Natural killer cell (primary cell): ENCODE results near the gene MBD5. TPM values are rescaled to one million over a fixed set of nuclear protein-coding genes. Genes with fewer than 3 reads are reported as not detected.

Experiments
- ATAC-seq, 3 donors: fragments of 150-1000 bp in 2 of 3; fragments of 200-7000 bp in 1 of 3; cut with Tn5 transposase; 1 replicate in 1 of 3; 2 replicates in 2 of 3; pipeline ENCODE4 v1.10.0; 2021; ENCODE audit warnings: mild to moderate bottlenecking in 2 of 3, moderate library complexity in 2 of 3
- DNase-seq, 2 donors: peaks; one replicate each; pipeline versions ENCODE4 v3.0.0 to v3.0.0-alpha.2; 2013 to 2021; ENCODE audit warnings: mixed read lengths in 1 of 2
- H3K27ac ChIP-seq: one replicate; pipeline ENCODE4 v1.5.1; 2013; ENCODE audit warnings: mild to moderate bottlenecking, low read length
- H3K27me3 ChIP-seq: one replicate; pipeline ENCODE4 v1.6.1; 2013; ENCODE audit warnings: low read length; ENCODE audit not compliant: control insufficient read depth, insufficient read depth
- H3K36me3 ChIP-seq: one replicate; pipeline ENCODE4 v1.6.1; 2013; ENCODE audit warnings: low read length; ENCODE audit not compliant: control insufficient read depth, insufficient read depth
- H3K4me1 ChIP-seq: one replicate; pipeline ENCODE4 v1.6.1; 2013; ENCODE audit warnings: low read length; ENCODE audit not compliant: control insufficient read depth, insufficient read depth
- H3K4me3 ChIP-seq: one replicate; pipeline ENCODE4 v1.5.1; 2013; ENCODE audit warnings: low read length
- H3K9me3 ChIP-seq: one replicate; pipeline ENCODE4 v1.6.1; 2013; ENCODE audit warnings: low read length; ENCODE audit not compliant: control insufficient read depth, insufficient read depth
- H3K27ac Mint-ChIP-seq, 2 donors: one replicate each; pipeline ENCODE4 v1.8.0; 2022; ENCODE audit warnings: mild to moderate bottlenecking in 2 of 2, mixed read lengths in 2 of 2, moderate library complexity in 1 of 2
- H3K27me3 Mint-ChIP-seq, 2 donors: one replicate each; pipeline ENCODE4 v1.8.0; 2022; ENCODE audit warnings: low read depth in 2 of 2, mixed read lengths in 2 of 2
- H3K36me3 Mint-ChIP-seq: one replicate; pipeline ENCODE4 v1.8.0; 2022; ENCODE audit warnings: mixed read lengths
- H3K4me1 Mint-ChIP-seq, 2 donors: one replicate each; pipeline ENCODE4 v1.8.0; 2022; ENCODE audit warnings: mixed read lengths in 2 of 2
- H3K4me3 Mint-ChIP-seq: one replicate; pipeline ENCODE4 v1.8.0; 2022; ENCODE audit warnings: mild to moderate bottlenecking, moderate library complexity, mixed read lengths
- H3K9me3 Mint-ChIP-seq, 2 donors: one replicate each; pipeline ENCODE4 v1.8.0; 2022; ENCODE audit warnings: mixed read lengths in 2 of 2
- CTCF ChIP-seq: fragments of 200-600 bp; IDR thresholded peaks from one replicate; pipeline ENCODE4 v1.8.0; 2022; ENCODE audit warnings: antibody characterized with exemption
- WGBS: methylation state at CpG from one replicate; pipeline ENCODE4 v1.1.7; 2013; ENCODE audit warnings: missing lambda C conversion rate; ENCODE audit not compliant: insufficient coverage; 5-methylcytosine and 5-hydroxymethylcytosine counted together
- intact Hi-C: fragments of 100-400 bp; cut with micrococcal nuclease; formaldehyde crosslinking; loops from one replicate; pipeline ENCODE4 v1.14.2; 2022
- total RNA-seq, 4 donors: library from RNA; stranded (reverse); fragments of 120-200 nt in 1 of 4; gene quantifications; one replicate each; pipeline versions ENCODE4 v1.2.3 to v1.2.4, GENCODE V29; 2013 to 2022

Gene MBD5
- total RNA-seq, 3 donors from 2014 or later (not counting 1 experiment from before 2014, with no cell fraction given): 83.8 to 96.3 (median 89.7) TPM

GRCh38 chr2:148108385-148108784 lies 87.5 kb downstream of the MBD5 start:
- no peak overlapping the region for H3K27ac ChIP-seq
- Mint-ChIP-seq H3K27me3 (no peaks in the 10 kb centered on the region), H3K36me3 (no peaks in the 10 kb centered on the region), H3K9me3 (no peaks in the 10 kb centered on the region), H3K4me3 (no peak overlapping the region), H3K27ac (no peak overlapping the region), H3K4me1 (peaks cover 0 to 9% of the 10 kb centered on the region in 2 donors)
- ATAC-seq (no peak), DNase-seq (no peak)
- H3K4me3 ChIP-seq: no peak overlapping the region
- intact Hi-C loops: no loop called here
- H3K9me3 ChIP-seq: no peaks in the 10 kb centered on the region
- H3K36me3 ChIP-seq: no peaks in the 10 kb centered on the region
- H3K4me1 ChIP-seq: no peaks in the 10 kb centered on the region
- TF ChIP-seq CTCF: no peak
- WGBS: 92% methylated on average over 5 of the region's 5 CpGs
- no peaks in the 10 kb centered on the region for H3K27me3 ChIP-seq

- H3K4me1 Mint-ChIP-seq: peaks cover 0 to 4% of the 10 kb centered on the region in 2 donors
- intact Hi-C loops: no loop called here
Observed at GRCh38 chr2:148110184-148110583, 89.3 kb downstream of the MBD5 start.

GRCh38 chr2:148122788-148123187 lies 101.9 kb downstream of the MBD5 start:
- intact Hi-C loops: no loop called here
- Histone ChIP-seq H3K36me3 (no peaks in the 10 kb centered on the region), H3K27ac (no peak overlapping the region), H3K27me3 (no peaks in the 10 kb centered on the region), H3K4me3 (no peak overlapping the region), H3K9me3 (no peaks in the 10 kb centered on the region), H3K4me1 (no peaks in the 10 kb centered on the region)
- Mint-ChIP-seq H3K27ac (no peak overlapping the region), H3K4me3 (no peak overlapping the region), H3K36me3 (peaks cover 8% of the 10 kb centered on the region), H3K4me1 (peaks cover 4 to 10% of the 10 kb centered on the region in 2 donors), H3K9me3 (no peaks in the 10 kb centered on the region), H3K27me3 (no peaks in the 10 kb centered on the region)
- no peak for DNase-seq
- no peak for TF ChIP-seq CTCF
- ATAC-seq: no peak

More at GRCh38 chr2:148110184-148110583, 89.3 kb downstream of the MBD5 start:
- ATAC-seq: no peak
- H3K36me3 ChIP-seq: no peaks in the 10 kb centered on the region
- Mint-ChIP-seq H3K27me3 (no peaks in the 10 kb centered on the region), H3K4me3 (no peak overlapping the region), H3K36me3 (no peaks in the 10 kb centered on the region), H3K9me3 (no peaks in the 10 kb centered on the region), H3K27ac (no peak overlapping the region)
- TF ChIP-seq CTCF: no peak
- H3K27ac ChIP-seq: no peak overlapping the region
- H3K4me1 ChIP-seq: no peaks in the 10 kb centered on the region
- WGBS: 56% methylated on average over 1 of the region's 1 CpG
- no peaks in the 10 kb centered on the region for H3K9me3 ChIP-seq
- no peak for DNase-seq
- no peak overlapping the region for H3K4me3 ChIP-seq
- H3K27me3 ChIP-seq: no peaks in the 10 kb centered on the region

- Histone ChIP-seq H3K27ac (no peak overlapping the region), H3K36me3 (no peaks in the 10 kb centered on the region), H3K27me3 (no peaks in the 10 kb centered on the region), H3K4me3 (no peak overlapping the region), H3K9me3 (no peaks in the 10 kb centered on the region), H3K4me1 (no peaks in the 10 kb centered on the region)
- H3K27me3 Mint-ChIP-seq: no peaks in the 10 kb centered on the region
- peaks cover 8% of the 10 kb centered on the region for H3K36me3 Mint-ChIP-seq
- no peak overlapping the region for H3K4me3 Mint-ChIP-seq
- H3K9me3 Mint-ChIP-seq: no peaks in the 10 kb centered on the region
- ATAC-seq (no peak), DNase-seq (no peak)
- intact Hi-C loops: no loop called here
- peaks cover 4 to 10% of the 10 kb centered on the region in 2 donors for H3K4me1 Mint-ChIP-seq
- 93% methylated on average over 2 of the region's 2 CpGs for WGBS
- no peak for TF ChIP-seq CTCF
- no peak overlapping the region for H3K27ac Mint-ChIP-seq
Observed at GRCh38 chr2:148124271-148124670, 103.4 kb downstream of the MBD5 start.
